HG03159 (cell line): ENCODE results near the gene HPCAL4.

Experiments
- ATAC-seq: cut with Tn5 transposase; IDR thresholded peaks from one replicate; pipeline ENCODE4 v1.9.1; 2021; ENCODE audit warnings: mild to moderate bottlenecking, moderate library complexity; ENCODE audit not compliant: unreplicated experiment

The HPCAL4 gene

GRCh38 chr1:39631361-39632322 lies 59.6 kb downstream of the HPCAL4 start:
- no peak for ATAC-seq

- ATAC-seq = no peak
These were observed 62.4 kb downstream of the HPCAL4 start for GRCh38 chr1:39628807-39629350.
